Hematopoietic multipotent progenitor cell treated with erythropoietin and hydrocortisone succinate and interleukin-3 and kit ligand, for 6 days (in vitro differentiated cells): ENCODE results near the gene NR1D1.

Experiments used
- DNase-seq: peaks from one replicate; pipeline ENCODE4 v3.0.0-alpha.2; 2015

Gene NR1D1

DNA sequence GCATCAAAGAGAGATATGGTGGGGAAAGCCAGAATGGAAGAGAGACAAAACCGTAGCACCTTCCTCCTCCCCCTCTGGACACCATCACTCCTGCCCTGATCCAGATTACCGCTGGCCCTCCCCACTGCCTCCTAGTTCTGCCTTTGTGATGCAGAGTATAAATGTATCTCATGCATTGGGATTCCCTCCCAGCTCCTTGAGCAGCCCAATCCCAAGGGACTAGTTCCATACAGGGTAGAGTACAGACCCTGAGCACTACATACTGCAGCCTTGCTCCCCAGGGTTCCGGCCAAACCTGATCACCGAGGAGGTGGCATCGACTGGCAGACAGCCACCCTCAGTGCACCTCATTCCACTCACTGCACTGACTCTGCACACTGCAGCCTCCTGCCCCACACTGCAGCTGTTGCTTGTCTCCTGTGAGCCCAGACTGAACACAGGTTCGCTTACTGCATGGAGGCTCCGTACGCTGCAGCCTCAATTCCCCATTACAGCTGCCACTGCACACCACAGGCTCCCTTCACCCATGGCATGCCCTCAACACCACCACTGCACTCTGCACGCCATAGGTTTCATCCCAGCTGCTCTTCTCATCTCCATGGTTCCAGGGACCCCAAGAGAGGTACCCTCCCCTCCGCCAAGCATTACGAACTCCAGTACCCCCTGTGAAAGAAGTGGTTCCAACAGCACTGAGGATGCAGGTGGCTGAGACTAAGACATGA is 39.3 kb downstream of the NR1D1 start:
- no peak for DNase-seq

DNA sequence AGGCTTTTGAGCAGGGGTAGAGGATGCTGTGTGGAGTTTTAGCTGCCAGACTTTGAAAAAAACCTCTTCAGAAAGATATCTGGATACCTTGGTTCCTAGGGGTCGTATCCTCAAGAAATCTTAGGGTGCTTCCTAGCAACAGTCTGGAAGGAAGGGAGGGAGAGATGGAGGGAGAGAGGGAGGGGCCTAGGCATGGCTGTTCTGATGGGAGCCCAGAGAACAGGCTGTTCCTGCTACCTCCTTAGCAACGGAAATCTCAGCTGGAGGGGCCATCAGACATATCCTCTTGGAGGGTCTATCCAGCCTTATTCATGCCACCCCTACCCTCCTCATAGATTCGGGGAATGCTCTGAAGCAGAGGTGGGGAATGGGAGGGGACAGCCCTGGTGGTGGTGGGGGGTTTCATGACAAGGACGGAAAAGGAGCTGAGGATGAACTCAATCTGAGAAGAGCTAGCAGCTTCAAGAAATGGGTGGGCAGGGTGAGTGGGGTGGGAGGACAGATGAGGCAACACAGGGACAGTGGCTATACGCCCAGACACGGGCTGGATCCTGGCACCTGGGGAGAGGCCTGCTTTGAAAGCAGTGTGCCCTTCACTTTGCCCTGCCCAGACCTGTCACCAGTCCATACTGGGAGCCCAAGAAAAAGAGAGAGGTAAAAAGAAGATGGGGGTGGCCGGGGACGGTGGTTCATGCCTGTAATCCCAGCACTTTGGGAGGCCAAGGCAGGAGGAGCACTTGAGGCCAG is 40.5 kb downstream of the NR1D1 start:
- no peak for DNase-seq

DNA sequence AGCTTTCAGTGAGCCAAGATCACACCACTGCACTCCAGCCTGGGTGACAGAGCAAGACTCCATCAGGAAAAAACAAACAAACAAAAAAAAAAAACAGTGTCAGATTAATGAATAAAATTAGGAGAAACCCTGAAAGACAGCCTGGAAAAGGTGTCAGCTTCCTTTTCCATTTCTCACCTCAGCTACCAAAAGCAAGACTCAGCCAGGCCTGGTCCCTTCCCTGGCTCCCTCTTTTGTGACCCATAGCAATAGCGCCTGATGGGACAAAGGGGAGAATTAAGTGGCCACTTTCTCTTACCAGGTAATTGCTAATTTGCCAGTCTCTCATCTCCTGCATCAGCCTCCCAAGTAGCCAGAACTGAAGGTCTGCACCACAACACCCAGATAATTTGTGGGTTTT is 41.5 kb downstream of the NR1D1 start:
- DNase-seq = no peak

DNA sequence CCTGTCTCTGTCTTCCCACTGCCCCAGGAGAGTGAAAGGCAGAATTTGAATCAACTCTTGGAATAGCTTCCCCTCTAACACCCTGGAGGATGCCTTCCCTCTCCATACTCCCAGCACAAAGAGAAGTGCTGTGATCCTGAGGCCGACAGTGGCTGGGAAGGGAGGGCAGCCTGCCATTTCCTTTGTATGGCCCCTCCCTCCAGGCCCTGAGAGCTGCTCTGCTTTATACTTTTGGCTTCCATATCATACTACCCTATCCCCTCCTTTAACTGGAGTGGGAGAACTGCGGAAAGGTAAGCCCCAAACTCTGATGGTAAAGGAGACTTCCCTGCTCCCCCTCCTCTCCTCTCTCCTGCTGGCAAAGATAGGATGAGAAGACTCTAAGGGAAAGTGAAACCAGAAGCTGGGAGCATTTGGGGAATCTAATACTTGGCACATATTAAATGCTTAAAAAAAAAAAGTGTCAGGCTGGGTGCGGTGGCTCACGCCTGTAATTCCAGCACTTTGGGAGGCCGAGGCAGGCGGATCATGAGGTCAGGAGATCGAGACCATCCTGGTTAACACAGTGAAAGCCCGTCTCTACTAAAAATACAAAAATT is 42.1 kb downstream of the NR1D1 start:
- DNase-seq = no peak

DNA sequence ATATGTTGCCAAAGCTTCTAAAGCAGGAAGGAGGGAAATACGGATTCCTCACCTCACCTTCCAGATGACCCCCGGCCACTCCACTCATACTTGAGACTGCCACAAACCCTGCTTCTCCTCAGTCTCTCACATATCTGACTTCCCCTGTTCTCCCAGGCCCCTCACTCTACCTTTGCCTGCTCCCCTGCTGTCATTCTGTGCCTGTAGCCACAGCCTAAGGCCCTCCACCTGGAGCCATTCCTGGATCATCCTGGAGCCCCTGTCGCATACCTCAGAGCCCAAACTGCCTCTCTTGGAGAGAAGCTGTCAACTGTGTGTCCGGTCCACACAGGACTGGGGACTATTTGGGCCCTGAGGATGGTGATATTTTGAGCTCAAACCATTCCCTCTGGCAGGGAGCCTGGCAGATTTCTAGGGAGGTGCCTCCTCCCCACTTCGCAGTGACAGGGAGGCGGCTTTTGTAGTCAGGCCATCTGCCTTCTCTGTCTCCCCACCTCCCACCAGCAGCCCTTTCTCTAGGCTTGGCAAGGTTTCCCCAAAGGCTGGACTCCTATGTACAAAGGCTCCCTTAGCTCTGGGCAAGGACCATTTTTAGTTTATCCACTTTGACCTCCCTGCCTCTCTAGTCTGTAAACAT is 43.9 kb downstream of the NR1D1 start:
- DNase-seq = no peak
